MV-4-11 (cell line): Measurements from ENCODE around the gene TWNK.
"Not testable (repeated sequence)": the region's sequence is repeated elsewhere in the genome, so short reads cannot be mapped to it uniquely, and the experiment has no call there.

ENCODE experiments used
- DNase-seq: peaks from one replicate; lab custom pipeline; 2025; lab: John Stamatoyannopoulos, UW

TWNK gene

GRCh38 chr10:100972904-100973535 lies 14.3 kb upstream of the TWNK start:
- no peak for DNase-seq

GRCh38 chr10:100975397-100975796 lies 11.9 kb upstream of the TWNK start:
- DNase-seq = not testable (repeated sequence)

GRCh38 chr10:100976906-100977305 lies 10.4 kb upstream of the TWNK start:
- DNase-seq = no peak

- no peak for DNase-seq
Measured at GRCh38 chr10:100977436-100977835, 9.9 kb upstream of the TWNK start.

GRCh38 chr10:100978121-100978900 lies 9.0 kb upstream of the TWNK start:
- DNase-seq = no peak

GRCh38 chr10:100978901-100979195 lies 8.5 kb upstream of the TWNK start:
- no peak for DNase-seq

GRCh38 chr10:100979791-100980272 lies 7.5 kb upstream of the TWNK start:
- no peak for DNase-seq

- no peak for DNase-seq
Measured at GRCh38 chr10:100980311-100980710, 7.0 kb upstream of the TWNK start.

GRCh38 chr10:100980711-100981110 lies 6.6 kb upstream of the TWNK start:
- DNase-seq = no peak

- no peak for DNase-seq
Measured at GRCh38 chr10:100981178-100981772, 6.1 kb upstream of the TWNK start.

- no peak for DNase-seq
Measured at GRCh38 chr10:100982916-100983830, 4.2 kb upstream of the TWNK start.

- no peak for DNase-seq
Measured at GRCh38 chr10:100983868-100984671, 3.3 kb upstream of the TWNK start.

GRCh38 chr10:100984672-100985177 lies 2.6 kb upstream of the TWNK start:
- no peak for DNase-seq

GRCh38 chr10:100985336-100985735 lies 2.0 kb upstream of the TWNK start:
- DNase-seq = no peak

- no peak for DNase-seq
Measured at GRCh38 chr10:100986623-100986951, 756 bp upstream of the TWNK start.

GRCh38 chr10:100987685-100988049 lies 324 bp downstream of the TWNK start:
- no peak for DNase-seq

- no peak for DNase-seq
Measured at GRCh38 chr10:100988166-100988565, 823 bp downstream of the TWNK start.

GRCh38 chr10:100989088-100989487 lies 1.7 kb downstream of the TWNK start:
- DNase-seq = no peak

- DNase-seq = no peak
Measured at GRCh38 chr10:100993986-100994708, 6.8 kb downstream of the TWNK start.

GRCh38 chr10:100995181-100995580 lies 7.8 kb downstream of the TWNK start:
- DNase-seq = no peak
